Thyroid gland (tissue), 4 donors: ENCODE measurements around the gene COPG1.

ENCODE experiments used
- CTCF ChIP-seq, 6 experiments: fragments of 200-600 bp in 3 of 6; fragments of 450-650 bp in 3 of 6; sonication (generic) in 3 of 6; IDR thresholded peaks; one replicate each; pipeline ENCODE4 v1.5.1; 2016 to 2019; ENCODE audit warnings: antibody characterized with exemption in 6 of 6, mild to moderate bottlenecking in 2 of 6, inconsistent platforms in 1 of 6, moderate library complexity in 1 of 6
- POLR2A ChIP-seq, 2 donors: fragments of 450-650 bp; IDR thresholded peaks; one replicate each; pipeline ENCODE4 v1.6.1; 2017; ENCODE audit warnings: antibody characterized with exemption in 2 of 2, mild to moderate bottlenecking in 2 of 2, moderate library complexity in 1 of 2

GRCh38 chr3:129260606-129261005 lies 11.2 kb downstream of the COPG1 start:
- TF ChIP-seq POLR2A (IDR thresholded peaks at IDR 0.05) (no peak), CTCF (IDR thresholded peaks at IDR 0.05) (no peak)
